GM21360 (cell line): Measurements from ENCODE around the gene SBF1.
"Not testable (repeated sequence)": the region's sequence is repeated elsewhere in the genome, so short reads cannot be mapped to it uniquely, and the experiment has no call there.

ENCODE experiments used
- ATAC-seq: cut with Tn5 transposase; IDR thresholded peaks from one replicate; pipeline ENCODE4 v1.9.1; 2021; ENCODE audit warnings: mild to moderate bottlenecking, moderate library complexity; ENCODE audit not compliant: unreplicated experiment

SBF1 gene

GRCh38 chr22:50474710-50475651 lies at the start of gene SBF1:
SBF1 (minus strand) TSS chr22:50475035; CDS start chr22:50474840, 195 bp downstream.
- peak; percentile 66 for ATAC-seq

GRCh38 chr22:50523806-50524675 lies 49.2 kb upstream of the SBF1 start:
- no peak for ATAC-seq

GRCh38 chr22:50523458-50523805 lies 48.6 kb upstream of the SBF1 start:
- ATAC-seq, result no peak

GRCh38 chr22:50522806-50523438 lies 48.1 kb upstream of the SBF1 start:
- ATAC-seq, result no peak

- no peak for ATAC-seq
These were observed 47.5 kb upstream of the SBF1 start for GRCh38 chr22:50522208-50522805.

- ATAC-seq, result no peak
These were observed 46.9 kb upstream of the SBF1 start for GRCh38 chr22:50521710-50522109.

GRCh38 chr22:50520826-50521453 lies 46.1 kb upstream of the SBF1 start:
- ATAC-seq, result no peak

- ATAC-seq, result not testable (repeated sequence)
These were observed 45.3 kb upstream of the SBF1 start for GRCh38 chr22:50520184-50520583.

GRCh38 chr22:50519151-50519550 lies 44.3 kb upstream of the SBF1 start:
- ATAC-seq, result no peak

GRCh38 chr22:50518606-50519005 lies 43.8 kb upstream of the SBF1 start:
- ATAC-seq, result no peak

- ATAC-seq, result no peak
These were observed 42.8 kb upstream of the SBF1 start for GRCh38 chr22:50517495-50518260.

GRCh38 chr22:50516891-50517290 lies 42.1 kb upstream of the SBF1 start:
- no peak for ATAC-seq

GRCh38 chr22:50516068-50516467 lies 41.2 kb upstream of the SBF1 start:
- no peak for ATAC-seq

GRCh38 chr22:50513175-50513574 lies 38.3 kb upstream of the SBF1 start:
- no peak for ATAC-seq

GRCh38 chr22:50508897-50509296 lies 34.1 kb upstream of the SBF1 start:
- no peak for ATAC-seq

- ATAC-seq, result peak; percentile 59
These were observed 33.4 kb upstream of the SBF1 start, which contains the start of gene NCAPH2 for GRCh38 chr22:50507991-50508884. NCAPH2 (plus strand) TSS chr22:50508224; CDS start chr22:50508338, 114 bp downstream.

- ATAC-seq, result peak; percentile 48
These were observed 32.7 kb upstream of the SBF1 start, which contains the start of gene LMF2 for GRCh38 chr22:50507421-50507990. LMF2 (minus strand) TSS chr22:50507702; CDS start chr22:50507675, 27 bp downstream.
